HG03457 (cell line): ENCODE measurements around the gene PTRH1.

Experiments used
- ATAC-seq: cut with Tn5 transposase; IDR thresholded peaks from one replicate; pipeline ENCODE4 v1.9.1; 2021; ENCODE audit warnings: moderate number of reproducible peaks; ENCODE audit not compliant: unreplicated experiment

PTRH1 gene

DNA sequence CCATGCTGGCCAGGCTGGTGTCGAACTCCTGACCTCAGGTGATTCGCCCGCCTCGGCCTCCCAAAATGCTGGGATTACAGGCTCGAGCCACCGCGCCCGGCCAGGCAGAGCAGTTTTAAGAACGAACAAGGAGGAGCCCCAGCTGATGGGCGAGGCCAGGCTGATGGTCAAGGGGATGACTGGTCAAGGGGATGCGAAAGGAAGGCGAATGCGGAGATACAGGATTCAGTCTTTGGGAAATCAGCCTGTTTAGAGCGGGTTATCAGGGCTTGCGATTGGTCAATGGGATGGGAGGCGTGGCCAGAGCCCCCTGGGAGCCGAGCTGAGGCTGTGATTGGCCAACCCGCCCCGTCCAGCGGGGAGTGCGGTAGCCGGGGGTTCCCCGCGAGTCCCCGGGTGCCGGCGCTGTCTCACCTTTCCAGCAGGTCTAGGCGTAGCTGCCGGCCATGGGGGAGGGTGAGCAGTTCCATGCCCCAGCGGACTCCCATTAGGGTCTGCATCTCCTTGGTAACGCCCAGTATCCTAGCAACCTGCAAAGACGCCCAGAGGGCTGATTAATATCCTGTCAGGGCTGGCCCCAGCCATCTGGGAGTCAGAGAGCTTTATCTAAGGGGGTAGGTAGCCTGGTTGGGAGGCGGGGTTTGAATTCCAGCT lies 27.1 kb upstream of the PTRH1 start:
- ATAC-seq: no peak

DNA sequence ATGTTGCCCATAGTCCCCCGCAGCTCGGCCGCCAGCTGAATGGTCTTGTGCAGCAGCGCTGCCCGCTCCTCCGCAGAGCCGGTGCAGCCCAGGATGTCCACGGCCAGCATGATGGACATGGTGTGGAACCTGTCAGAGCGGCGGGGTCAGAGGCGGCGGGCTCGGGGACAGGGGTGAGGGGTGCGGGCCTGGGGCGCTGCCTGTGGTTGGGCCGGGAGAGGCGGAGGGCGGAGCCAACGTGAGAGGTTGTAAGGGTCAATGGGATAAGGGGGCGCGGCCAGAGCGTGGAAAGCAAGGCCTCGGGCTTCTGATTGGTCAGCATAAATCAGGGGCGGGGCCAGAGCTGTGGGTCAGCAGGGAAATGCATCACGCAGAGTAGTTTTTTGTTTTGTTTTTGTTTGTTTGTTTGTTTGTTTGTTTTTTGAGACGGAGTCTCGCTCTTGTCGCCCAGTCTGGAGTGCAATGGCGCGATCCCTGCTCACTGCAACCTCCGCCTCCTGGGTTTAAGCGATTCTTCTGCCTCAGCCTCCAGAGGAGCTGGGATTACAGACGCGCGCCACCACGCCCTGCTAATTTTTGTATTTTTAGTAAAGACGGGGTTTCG lies 26.5 kb upstream of the PTRH1 start:
- ATAC-seq: no peak

DNA sequence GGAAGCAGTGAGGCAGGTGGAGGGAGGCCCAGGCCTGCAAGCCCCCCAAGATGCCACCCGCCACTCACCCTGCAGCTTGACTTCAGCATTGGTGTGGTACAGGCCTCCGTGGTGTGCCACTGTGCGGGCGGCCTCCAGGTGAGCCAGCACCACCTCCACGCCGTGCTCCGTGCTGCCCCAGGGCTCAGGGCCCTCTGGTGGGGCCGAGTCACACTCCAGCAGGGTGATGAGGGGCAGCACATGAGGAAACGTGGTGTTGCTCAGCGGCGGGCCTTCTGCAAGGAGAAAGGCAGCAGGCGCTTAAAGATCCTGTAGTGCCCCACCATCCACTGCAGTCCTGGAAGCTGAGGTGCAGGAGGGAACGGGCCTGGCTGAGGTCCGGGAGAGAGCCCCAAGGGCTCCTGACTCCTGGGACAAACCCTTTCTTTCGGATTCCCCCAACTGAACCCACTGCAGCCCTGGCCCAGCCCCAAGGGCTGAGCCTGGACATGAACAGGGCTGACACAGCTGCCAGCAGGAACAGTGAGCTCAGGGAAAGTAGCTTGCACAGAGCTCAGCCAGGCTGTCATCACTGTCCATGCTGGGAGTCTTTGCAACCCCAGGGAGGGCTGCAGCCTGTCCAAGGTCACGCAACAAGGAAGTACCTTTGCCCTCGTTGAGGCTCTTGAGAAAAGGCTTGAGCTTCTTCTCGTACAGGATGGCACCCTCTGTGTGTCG lies 24.3 kb upstream of the PTRH1 start:
- ATAC-seq: no peak

DNA sequence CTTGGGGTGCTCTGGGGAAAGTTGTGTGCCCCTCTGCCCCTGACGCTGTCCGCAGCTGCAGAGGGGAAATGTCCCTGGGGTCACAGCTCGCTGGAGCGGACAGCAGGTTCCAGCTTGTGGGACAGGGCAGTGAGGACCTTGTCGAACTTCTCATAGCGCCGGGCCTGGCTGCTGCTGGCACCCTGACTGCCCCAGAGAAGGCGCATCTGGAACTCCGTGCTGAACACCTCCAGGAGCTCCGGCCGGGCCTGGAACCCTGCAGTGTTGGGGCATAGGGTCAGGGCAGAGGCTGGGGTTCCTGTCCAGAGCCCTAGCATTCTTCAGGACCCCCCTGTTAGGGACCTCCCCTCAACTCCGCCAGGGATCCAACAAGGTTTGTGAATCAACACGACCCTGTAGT lies 23.2 kb upstream of the PTRH1 start:
- ATAC-seq: no peak

DNA sequence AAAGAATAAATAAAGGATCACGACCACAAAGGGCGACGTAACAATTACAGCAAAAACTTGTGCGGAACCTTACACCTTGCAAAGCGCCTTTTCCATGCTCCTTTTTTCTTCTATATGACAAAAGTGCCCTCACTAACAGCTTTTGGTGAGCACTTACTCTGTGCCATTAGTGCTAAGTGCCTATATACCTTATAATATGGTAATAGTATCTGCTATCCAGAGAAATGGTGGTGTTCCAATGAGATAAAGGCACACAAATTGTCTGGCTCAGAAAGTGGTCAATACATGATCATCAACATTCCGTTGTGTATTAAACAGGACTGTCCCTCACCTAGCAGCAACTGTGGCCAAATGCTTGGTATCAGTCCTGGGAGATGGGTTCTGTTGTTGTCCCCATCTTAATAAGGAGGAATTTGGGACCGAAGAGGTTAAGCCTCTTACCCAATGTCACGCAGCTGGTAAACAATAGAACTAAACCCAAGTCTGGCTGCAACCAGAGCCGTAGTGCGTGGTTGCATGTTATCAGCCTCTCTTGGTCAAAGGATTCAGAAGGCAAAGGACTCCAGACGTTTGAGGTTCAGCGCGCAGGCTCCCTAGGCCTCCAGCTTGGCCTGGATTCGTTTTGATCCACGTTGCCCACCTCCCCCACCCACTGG lies 20.2 kb upstream of the PTRH1 start:
- no peak for ATAC-seq

DNA sequence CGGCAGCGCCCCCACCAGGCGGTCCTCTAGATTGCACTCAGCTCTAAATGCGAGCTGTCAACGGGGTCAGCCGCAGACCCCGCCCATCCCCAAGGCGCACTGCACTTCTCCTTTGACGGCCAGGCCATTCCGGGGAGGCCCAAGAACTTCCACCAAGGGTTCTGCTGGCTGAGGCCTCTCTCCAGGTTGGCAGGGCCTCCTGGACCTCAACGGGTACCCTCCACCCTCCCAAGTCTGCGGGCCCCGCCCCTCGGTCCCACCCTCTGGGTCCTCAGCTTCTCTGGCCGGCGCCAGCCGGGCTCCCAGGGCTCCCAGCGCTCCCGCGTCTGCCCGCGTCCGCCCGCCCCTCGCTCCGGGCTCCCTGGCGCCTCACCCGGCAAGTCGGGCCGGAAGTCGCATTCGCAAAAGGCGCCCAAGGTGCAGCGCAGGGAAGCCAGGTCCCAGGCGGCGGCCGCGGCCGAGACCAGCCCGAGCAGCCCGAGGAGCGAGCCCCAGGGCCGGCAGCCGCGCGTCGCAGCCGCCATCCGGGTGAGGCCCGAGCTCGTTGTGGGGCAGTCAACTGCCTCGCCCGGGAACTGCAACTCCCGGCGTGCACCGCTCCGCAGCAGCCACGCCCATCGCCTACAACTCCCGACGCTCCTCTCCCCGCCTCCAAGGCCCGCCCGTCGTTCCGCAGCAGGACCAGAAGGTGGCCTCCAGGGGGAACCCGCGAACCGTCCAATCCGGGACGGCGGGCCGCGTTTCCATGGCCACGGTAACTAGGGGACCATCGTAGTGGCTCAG lies 19.5 kb upstream of the PTRH1 start, which contains the start of gene TOR2A:
TSS of gene TOR2A (minus strand) at position 548 of the 783 bp plus-strand sequence. CDS start at position 524, 24 bp downstream.
- ATAC-seq: peak; percentile 74

DNA sequence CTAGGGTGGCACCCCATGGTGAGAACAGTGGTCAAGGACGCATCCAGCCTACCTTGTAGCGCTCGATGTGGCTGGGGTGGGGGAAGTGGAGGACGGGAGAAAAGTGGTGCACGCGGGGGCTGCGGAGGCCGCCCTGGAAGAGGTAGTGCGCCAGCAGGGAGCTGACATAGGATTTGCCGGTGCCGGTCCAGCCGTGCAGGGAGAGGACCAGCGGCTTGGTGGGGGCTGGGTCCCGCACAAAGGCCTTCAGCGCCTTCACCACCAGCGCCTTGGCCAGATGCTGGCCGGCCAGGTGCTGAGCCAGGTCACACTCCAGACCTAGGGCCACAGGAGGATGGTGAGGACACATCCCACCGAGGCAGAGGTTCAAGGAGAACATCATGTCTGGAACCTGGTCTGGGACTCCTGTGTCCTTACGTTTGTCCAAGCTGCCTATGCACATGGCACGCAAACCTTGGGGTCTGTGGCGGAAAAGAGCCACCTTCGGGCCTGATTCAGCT lies 18.8 kb upstream of the PTRH1 start:
- ATAC-seq: no peak

DNA sequence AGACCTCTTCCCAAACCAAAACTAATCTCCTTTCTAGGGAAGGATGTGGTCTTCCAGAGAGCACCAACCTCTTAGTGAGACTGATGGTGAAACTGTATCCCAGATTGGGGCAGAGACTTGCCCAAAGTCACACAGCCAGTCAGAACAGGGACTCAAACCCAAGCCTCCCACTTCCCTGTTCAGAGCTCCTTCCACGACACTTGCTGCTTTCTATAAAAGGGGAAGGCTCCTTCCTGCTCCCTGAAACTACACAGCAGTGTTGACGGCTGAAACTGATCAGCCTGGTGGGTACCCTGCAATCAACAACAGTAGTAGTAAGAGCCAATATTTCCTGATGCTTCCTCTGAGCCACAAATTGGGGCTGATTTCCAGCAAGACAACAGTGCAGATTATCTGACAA lies 18.2 kb upstream of the PTRH1 start:
- ATAC-seq: no peak

DNA sequence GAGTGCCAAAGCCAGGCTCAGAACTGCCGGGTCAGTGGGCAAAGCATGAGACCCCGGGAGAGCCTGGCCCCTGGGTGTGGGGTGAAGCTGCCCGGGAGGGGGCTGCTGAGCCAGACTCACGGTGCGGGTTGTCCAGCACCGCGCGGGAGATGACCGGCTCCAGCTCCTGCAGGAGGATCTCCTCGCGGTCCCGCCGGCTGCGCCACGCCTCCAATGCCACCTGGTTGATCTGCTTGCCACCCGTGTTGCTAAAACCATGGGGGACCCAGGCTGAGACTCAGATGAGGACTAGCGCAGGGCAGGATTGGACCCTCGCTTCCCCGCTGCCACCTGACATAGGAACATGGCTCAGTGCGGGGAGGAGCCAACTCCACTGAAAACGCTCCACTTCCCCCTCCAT lies 17.0 kb upstream of the PTRH1 start:
- no peak for ATAC-seq

DNA sequence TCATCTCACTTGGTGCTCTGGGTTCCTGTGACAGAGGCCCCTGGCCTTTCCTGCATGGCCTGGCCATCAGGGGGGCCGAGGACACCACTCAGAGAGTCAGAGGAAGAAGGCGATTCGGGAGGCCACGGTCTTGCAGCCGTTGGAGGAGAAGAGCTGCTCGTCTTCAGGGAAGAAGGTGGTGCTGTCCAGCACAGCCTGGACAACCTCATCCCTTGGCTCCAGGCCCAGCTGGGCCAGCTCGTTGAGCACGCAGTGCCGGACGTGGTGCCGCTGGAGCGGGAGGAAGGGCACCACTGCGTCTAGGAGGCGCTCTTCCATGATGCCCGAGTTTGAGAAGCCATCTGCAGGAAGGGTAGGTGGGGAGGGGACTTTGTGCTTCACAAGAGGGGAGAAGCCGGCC lies 16.5 kb upstream of the PTRH1 start:
- ATAC-seq: no peak

DNA sequence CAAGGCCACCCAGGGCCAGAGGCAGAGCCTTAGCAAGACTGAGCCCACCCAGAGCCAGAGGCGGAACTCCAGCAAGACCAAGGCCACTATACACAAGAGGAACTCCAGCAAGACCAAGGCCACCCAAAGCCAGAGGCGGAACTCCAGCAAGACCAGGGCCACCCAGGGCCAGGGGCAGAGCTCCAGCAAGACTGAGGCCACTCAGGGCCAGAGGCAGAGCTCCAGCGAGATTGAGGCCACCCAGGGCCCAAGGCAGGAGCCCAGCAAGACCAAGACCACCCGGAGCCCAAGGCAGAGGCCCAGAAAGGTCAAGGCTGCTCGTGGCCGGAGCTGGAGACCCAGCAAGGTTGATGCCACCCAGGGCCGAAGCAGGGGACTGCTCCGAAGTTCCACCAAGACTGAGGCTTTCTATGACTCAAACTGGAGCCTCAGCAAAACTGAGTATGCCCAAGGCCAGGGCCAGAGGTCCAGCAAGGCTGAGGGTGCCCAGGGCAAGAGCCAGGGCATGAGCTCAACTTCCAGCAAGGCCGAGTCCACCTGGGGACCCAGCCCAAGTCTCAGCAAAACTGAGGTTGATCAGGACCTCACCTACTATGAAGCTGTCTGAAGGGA lies 15.4 kb upstream of the PTRH1 start:
- no peak for ATAC-seq

DNA sequence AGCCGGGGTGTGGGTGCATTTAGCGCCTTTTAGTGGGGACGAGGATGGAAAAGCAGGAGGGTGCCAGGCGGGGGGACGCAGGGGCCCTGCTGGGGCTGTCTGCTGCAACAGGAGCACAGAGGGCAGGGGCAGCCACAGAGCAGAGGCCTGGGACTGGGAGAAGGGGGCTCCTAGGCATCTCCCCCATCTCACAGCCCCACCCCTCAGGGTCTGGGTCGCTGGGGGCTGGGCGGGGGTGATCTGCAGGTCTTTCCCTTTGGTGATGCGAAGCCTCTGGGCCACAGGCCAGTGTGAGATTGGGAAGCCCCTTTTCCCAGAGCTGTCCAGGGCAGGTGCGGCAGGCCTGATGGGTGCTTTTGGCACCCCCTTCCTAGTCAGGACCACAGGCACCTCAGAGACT lies 14.8 kb upstream of the PTRH1 start:
- no peak for ATAC-seq

DNA sequence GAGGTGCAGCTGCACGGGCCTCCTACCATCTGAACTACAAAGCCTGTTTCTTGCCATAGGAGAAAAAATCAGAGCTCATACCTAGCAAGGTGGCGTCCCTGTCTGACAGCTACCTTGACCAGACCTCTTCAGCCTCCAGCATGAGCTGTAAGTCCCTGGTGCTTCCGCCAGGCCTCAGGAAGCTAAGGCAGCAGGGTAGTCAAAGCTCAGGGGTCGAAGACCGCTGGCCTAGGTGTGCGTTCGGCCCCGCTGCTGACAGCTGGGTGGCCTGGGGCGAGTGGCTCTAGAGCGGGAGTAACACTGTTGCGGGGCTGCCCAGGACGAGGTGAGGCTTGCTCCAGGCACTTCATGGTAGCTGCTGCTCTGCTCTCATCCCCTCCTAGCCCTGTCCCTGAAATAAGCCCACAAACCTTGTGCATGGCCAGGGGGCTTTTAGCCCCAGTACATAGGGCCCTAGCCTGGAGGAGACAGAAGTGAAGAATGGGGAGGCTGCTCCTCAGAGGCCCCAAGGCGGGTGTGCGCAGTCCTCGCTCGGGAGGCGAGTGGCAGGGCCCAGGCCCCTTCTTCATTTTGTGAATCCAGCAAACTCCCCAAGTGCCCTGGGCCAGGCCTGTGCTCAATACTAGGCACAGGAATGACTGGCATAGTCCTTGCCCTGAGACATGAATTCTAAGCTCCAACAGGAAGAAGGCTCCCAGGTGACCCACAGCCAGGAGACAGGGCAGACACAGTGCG lies 14.2 kb upstream of the PTRH1 start:
- no peak for ATAC-seq

DNA sequence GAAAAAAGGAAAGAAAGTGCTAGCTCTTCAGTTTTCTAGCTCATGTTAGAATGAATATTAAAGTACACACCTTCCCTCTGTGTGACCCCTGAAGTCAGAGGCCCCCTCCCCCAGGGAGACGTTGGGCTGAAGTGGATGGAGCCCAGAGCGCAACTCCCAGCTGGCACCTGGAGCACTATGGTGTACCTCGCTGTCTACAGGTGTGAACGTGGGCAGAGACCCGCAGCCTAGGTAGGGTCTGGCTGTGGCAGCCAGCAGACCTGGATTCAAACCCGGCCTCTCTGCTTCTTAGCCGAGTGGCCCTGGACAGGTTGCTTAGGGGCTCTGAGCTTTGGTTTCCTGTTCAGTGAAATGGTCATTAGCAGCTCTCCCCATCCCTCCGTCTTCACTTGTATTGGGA lies 13.3 kb upstream of the PTRH1 start:
- no peak for ATAC-seq

DNA sequence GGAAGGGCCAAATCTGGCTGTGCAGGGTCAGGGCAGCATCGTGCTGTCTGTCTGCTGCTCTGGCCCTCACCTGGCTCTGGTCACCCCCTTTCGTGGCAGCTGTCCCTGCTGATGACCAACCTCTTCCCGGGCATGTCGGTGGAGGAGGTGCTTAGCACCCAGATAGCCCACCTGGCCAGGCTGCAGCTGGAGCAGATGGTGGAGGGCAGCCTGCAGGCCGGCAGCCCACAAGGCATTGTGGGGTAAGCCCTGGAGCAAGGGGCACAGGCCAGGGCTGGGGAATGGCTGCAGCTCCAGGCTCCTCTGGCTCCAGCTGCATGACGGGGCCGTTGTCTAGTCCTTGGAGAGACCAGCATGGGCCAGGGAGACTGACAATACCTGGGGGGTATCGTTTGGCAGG lies 11.4 kb upstream of the PTRH1 start:
- ATAC-seq: no peak

DNA sequence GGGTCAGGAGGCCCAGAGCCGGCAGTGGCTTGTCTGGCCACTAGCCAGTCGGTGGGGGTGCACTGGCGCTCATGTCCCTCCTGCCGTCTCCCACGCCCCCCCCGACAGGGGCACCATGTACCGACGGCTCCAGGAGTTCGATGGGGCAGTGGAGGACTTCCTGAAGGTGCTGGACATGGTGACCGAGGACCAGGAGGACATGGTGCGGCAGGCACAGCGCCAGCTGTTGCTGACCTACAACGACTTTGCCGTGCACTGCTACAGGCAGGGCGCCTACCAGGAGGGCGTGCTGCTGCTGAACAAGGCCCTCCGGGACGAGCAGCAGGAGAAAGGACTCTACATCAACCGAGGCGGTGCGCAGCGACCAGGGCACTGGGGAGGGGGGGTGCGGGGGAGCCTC lies 8.5 kb upstream of the PTRH1 start:
- no peak for ATAC-seq

DNA sequence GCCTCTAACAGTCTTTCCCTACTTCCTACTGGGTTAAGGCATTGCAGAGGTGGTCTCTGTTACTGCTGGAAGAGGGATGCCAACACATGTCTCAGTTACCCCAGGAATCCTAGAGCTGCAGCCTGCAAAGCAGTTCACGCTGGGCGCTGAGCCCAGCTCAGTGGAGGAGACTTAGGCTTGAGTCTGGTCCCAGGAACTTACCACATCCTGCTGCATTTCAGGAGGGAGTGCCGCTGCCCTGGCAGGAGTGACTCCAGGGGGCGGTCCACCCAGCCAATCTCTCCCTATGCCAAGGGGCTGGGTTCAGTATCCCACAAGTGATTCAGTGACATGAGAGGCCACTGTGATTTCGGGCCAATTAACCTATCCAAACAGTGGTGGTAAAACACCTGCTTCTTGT lies 8.0 kb upstream of the PTRH1 start:
- ATAC-seq: no peak

DNA sequence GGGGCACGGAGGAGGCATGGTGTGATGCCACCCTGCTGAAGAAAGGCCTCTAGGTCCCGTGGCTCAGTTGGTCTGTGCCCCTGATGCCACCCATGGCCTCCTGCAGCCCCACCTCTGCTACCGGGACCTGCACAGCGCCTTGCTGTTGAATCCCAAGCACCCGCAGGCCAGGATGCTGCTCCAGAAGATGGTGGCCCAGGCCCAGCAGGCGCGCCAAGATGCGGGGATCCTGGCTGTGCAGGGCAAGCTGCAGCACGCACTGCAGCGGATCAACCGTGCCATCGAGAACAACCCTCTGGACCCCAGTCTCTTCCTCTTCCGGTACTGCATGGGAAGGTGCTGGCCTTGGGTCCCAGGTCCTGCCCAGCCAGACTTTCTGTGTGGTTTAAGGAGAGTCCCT lies 7.5 kb upstream of the PTRH1 start:
- no peak for ATAC-seq

DNA sequence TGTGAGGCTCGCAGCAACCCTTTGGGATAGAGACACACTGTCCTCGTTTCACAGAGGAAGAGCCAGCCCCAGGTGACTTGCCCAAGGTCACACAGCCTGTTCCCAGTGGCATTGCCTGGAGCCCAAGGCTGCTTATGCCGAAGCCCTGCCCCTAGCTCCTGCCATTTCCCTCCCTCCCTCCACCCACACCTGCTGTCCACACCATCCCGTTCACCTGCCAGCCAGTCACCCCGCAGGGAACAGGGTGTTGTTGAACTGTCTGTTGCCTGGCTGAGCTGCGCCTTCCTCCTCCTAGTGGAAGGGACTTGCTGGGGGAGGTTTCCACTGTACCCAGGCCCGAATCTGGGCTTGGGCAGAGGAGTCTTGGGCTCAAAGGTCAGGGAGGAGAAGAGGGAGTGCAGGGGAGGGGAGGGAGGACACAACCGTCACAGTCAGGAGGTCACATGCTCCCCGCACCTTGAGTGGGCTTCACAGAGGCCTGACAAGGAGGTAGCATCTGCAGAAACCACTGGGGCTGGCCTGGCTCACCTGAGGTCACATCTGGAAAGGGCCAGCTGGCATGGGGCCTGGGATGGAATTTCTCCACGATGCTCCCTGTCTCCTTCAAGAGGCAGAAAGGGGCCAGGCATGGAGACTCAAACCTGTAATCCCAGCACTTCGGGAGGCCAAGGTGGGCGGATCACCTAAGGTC lies 6.7 kb upstream of the PTRH1 start:
- no peak for ATAC-seq
